Heart left ventricle (tissue), 16 donors: ENCODE results near the gene MICAL3. TPM values are rescaled to one million over a fixed set of nuclear protein-coding genes. Genes with fewer than 3 reads are reported as not detected.
A peak's percentile ranks its signal among the peaks of the same experiment; 100 is the strongest.

ENCODE experiments used
- ATAC-seq, 4 donors: fragments of 200-7000 bp; cut with Tn5 transposase; one replicate each; pipeline ENCODE4 v1.9.1; 2020 to 2022; ENCODE audit warnings: moderate library complexity in 4 of 4, mild to moderate bottlenecking in 3 of 4, moderate number of reproducible peaks in 1 of 4
- DNase-seq, 5 donors: peaks; one replicate each; pipeline ENCODE4 v3.0.0-alpha.2; 2020
- H3K27ac ChIP-seq, 12 donors: fragments of 200-600 bp; sonication (generic) in 4 of 12; one replicate each; pipeline versions ENCODE4 v1.5.0 to v1.8.0; 2016 to 2022; ENCODE audit warnings: mild to moderate bottlenecking in 2 of 12
- H3K27me3 ChIP-seq, 9 donors: fragments of 200-600 bp; sonication (generic) in 2 of 9; one replicate each; pipeline versions ENCODE4 v1.5.1 to v1.8.0; 2016 to 2022; ENCODE audit warnings: mild to moderate bottlenecking in 3 of 9
- H3K36me3 ChIP-seq, 9 donors: fragments of 200-600 bp; sonication (generic) in 2 of 9; one replicate each; pipeline versions ENCODE4 v1.5.0 to v1.8.0; 2018 to 2022; ENCODE audit warnings: mild to moderate bottlenecking in 2 of 9
- H3K4me1 ChIP-seq, 12 donors: fragments of 200-600 bp; sonication (generic) in 4 of 12; one replicate each; pipeline versions ENCODE4 v1.5.0 to v1.8.0; 2016 to 2022; ENCODE audit warnings: mild to moderate bottlenecking in 3 of 12
- H3K4me3 ChIP-seq, 12 donors: fragments of 200-600 bp; sonication (generic) in 4 of 12; one replicate each; pipeline versions ENCODE4 v1.5.0 to v1.8.0; 2017 to 2022; ENCODE audit warnings: mild to moderate bottlenecking in 9 of 12, moderate library complexity in 4 of 12
- H3K9me3 ChIP-seq, 12 donors: fragments of 200-600 bp; sonication (generic) in 4 of 12; one replicate each; pipeline versions ENCODE4 v1.5.0 to v1.8.0; 2016 to 2022; ENCODE audit warnings: mild to moderate bottlenecking in 1 of 12
- CTCF ChIP-seq, 12 donors: fragments of 200-600 bp; sonication (generic) in 4 of 12; IDR thresholded peaks; one replicate each; pipeline versions ENCODE4 v1.5.0 to v1.8.0; 2018 to 2022; ENCODE audit warnings: antibody characterized with exemption in 12 of 12, mild to moderate bottlenecking in 5 of 12
- POLR2A ChIP-seq, 2 donors: fragments of 450-650 bp; IDR thresholded peaks; one replicate each; pipeline ENCODE4 v1.6.1; 2017; ENCODE audit warnings: antibody characterized with exemption in 2 of 2, mild to moderate bottlenecking in 2 of 2, moderate library complexity in 2 of 2
- WGBS, 4 donors: extraction: QIAGEN DNeasy Blood & Tissue Kit in 2 of 4; methylation state at CpG; one replicate each; pipeline versions ENCODE4 v1.1.5 to v1.1.7; 2013 to 2018; 5-methylcytosine and 5-hydroxymethylcytosine counted together
- intact Hi-C, 10 donors: fragments of 100-400 bp; cut with DNase I; formaldehyde crosslinking; loops; one replicate each; pipeline versions ENCODE4 v1.11.1 to v1.14.2; 2022
- polyA plus RNA-seq, 2 donors: library from polyadenylated mRNA; stranded (reverse); fragments of 200-250 nt; gene quantifications; one replicate each; pipeline ENCODE4 v1.2.3, GENCODE V29; 2013
- total RNA-seq, 9 donors: library from RNA; depleted of rRNA in 2 of 9; stranded (reverse); fragments of >200 nt in 2 of 9; fragmentation: NEBNext Ultra II Directional in 3 of 9; extraction: Animal tissue kit (Norgen Biotek cat#: 25700) in 3 of 9; gene quantifications; one replicate each; pipeline versions ENCODE4 v1.1.0 to v1.2.4, GENCODE V29; 2016 to 2023
- donor health status: ischemic (EF 13 %, LVEDD 7.1; RV severe dilation, severe dysfunction).
- donor health status: healthy with polysubstance abuse.
- donor health status: DM: no; HTN: yes; CAD: no.
- donor health status: DM: no; HTN: no; CAD: no.
- donor health status: ischemic (EF 25% LVEDD 6.9; RV normal size, moderate dysfunction).
- donor health status: ischemic (EF 25% LVEDD 5.7; RV mildly dilated, moderate dysfunction).
- donor health status: healthy.
- donor health status: DM: yes; HTN: yes; CAD: no.
- donor health status: ischemic (EF 35%, LVEDD 5.7; RV mildly dilated, moderate dysfunction).
- donor health status: nonischemic (EF 11% LVEDD 7.7; RV severe dilation, severe dysfunction).
- donor health status: DM: yes; HTN: yes; CAD: no.
- donor health status: PGD.
- donor health status: ischemic (EF 29% LVEDD 5.4; RV normal size, mild dysfunction).
- donor health status: nonischemic (EF 23%, LVEDD 6.1; RV moderate dilation, normal function).

The MICAL3 gene
- total and polyA plus RNA-seq, 11 donors: 41.3 to 125 (median 83.3) TPM

GRCh38 chr22:17858033-17858432 lies 166.3 kb downstream of the MICAL3 start:
- peak in 1 of 4 donors; percentile 13 for ATAC-seq
- no peak for DNase-seq
- TF ChIP-seq POLR2A (IDR thresholded peaks at IDR 0.05): no peak
- no peak overlapping the region for H3K4me3 ChIP-seq
- H3K27me3 ChIP-seq: no peaks in the 10 kb centered on the region
- H3K9me3 ChIP-seq: no peaks in the 10 kb centered on the region
- H3K27ac ChIP-seq: peak overlapping the region in 4 of 12 donors; percentile 81 to 83 (median 82)
- H3K4me1 ChIP-seq: peaks cover 0 to 42% (median 20%) of the 10 kb centered on the region in 12 donors
- 82 to 92% (median 86%) methylated on average over 11 of the region's 11 CpGs for WGBS, 4 donors
- H3K36me3 ChIP-seq: peaks cover 0 to 39% (median 15%) of the 10 kb centered on the region in 9 donors
- intact Hi-C loops: no loop called here

GRCh38 chr22:17855572-17856290 lies 168.6 kb downstream of the MICAL3 start:
- peaks cover 0 to 18% (median 6%) of the 10 kb centered on the region in 9 donors for H3K36me3 ChIP-seq
- no peaks in the 10 kb centered on the region for H3K9me3 ChIP-seq
- H3K4me1 ChIP-seq: peaks cover 0 to 62% (median 31%) of the 10 kb centered on the region in 12 donors
- intact Hi-C loops: no loop called here
- H3K27me3 ChIP-seq: no peaks in the 10 kb centered on the region
- peak overlapping the region in 2 of 12 donors; percentile 56 to 93 for H3K27ac ChIP-seq
- no peak for ATAC-seq
- WGBS, 4 donors: 90 to 93% (median 92%) methylated on average over 13 of the region's 13 CpGs
- TF ChIP-seq CTCF (IDR thresholded peaks at IDR 0.05) (no peak), POLR2A (IDR thresholded peaks at IDR 0.05) (no peak)
- DNase-seq: no peak
- H3K4me3 ChIP-seq: no peak overlapping the region

GRCh38 chr22:17853073-17853472 lies 171.3 kb downstream of the MICAL3 start:
- peak overlapping the region; percentile 64 to 95 (median 83) for H3K27ac ChIP-seq
- whole genome bisulfite sequencing, 4 donors: 18 to 40% (median 28%) methylated on average over 6 of the region's 6 CpGs
- ATAC-seq: peak; percentile 53 to 75 (median 63)
- DNase-seq: peak in 4 of 5 donors; percentile 42 to 80 (median 58)
- H3K27me3 ChIP-seq: no peaks in the 10 kb centered on the region
- no peaks in the 10 kb centered on the region for H3K9me3 ChIP-seq
- TF ChIP-seq CTCF (IDR thresholded peaks at IDR 0.05): no peak
- no peak for TF ChIP-seq POLR2A (IDR thresholded peaks at IDR 0.05)
- intact Hi-C loops: loop anchor here in 1 of 10 donors (5.0 kb wide), 1 partner anchor 34 kb away; no protein-coding TSS in a partner anchor
- H3K4me1 ChIP-seq: peaks cover 0 to 51% (median 18%) of the 10 kb centered on the region in 12 donors
- no peak overlapping the region for H3K4me3 ChIP-seq
- H3K36me3 ChIP-seq: peaks cover 0 to 18% (median 0%) of the 10 kb centered on the region in 9 donors

- Histone ChIP-seq H3K27me3 (no peaks in the 10 kb centered on the region), H3K36me3 (peaks cover 0 to 10% (median 0%) of the 10 kb centered on the region in 9 donors), H3K4me3 (no peak overlapping the region), H3K4me1 (peaks cover 0 to 60% (median 24%) of the 10 kb centered on the region in 12 donors), H3K9me3 (no peaks in the 10 kb centered on the region), H3K27ac (peak overlapping the region; percentile 64 to 95 (median 83))
- WGBS, 4 donors: 52 to 66% (median 64%) methylated on average over 14 of the region's 14 CpGs
- intact Hi-C loops: loop anchor here in 1 of 10 donors (5.0 kb wide), 1 partner anchor 36 kb away; no protein-coding TSS in a partner anchor
- DNase-seq (peak in 4 of 5 donors; percentile 77 to 94 (median 80)), ATAC-seq (peak; percentile 83 to 91 (median 90))
- TF ChIP-seq POLR2A (IDR thresholded peaks at IDR 0.05) (no peak), CTCF (IDR thresholded peaks at IDR 0.05) (no peak)
These were observed 172.6 kb downstream of the MICAL3 start for GRCh38 chr22:17851759-17852158.
